Transverse colon (tissue), 4 donors: Measurements from ENCODE around the gene SLC45A1. TPM values are rescaled to one million over a fixed set of nuclear protein-coding genes. Genes with fewer than 3 reads are reported as not detected.

Experiments used
- DNase-seq: peaks from one replicate; pipeline ENCODE4 v3.0.0-alpha.2; 2019
- H3K27ac ChIP-seq, 4 donors: fragments of 200-600 bp; sonication (generic); 2 replicates each; pipeline ENCODE4 v1.5.1; 2016 to 2018; ENCODE audit warnings: inconsistent platforms in 4 of 4
- H3K27me3 ChIP-seq: fragments of 200-600 bp; sonication (generic); 2 replicates; pipeline ENCODE4 v1.5.1; 2017; ENCODE audit warnings: inconsistent platforms
- H3K36me3 ChIP-seq, 4 donors: fragments of 200-600 bp; sonication (generic); 2 replicates each; pipeline ENCODE4 v1.5.1; 2017 to 2019; ENCODE audit warnings: inconsistent platforms in 4 of 4
- H3K4me1 ChIP-seq, 4 donors: fragments of 200-600 bp; sonication (generic); 2 replicates each; pipeline ENCODE4 v1.5.1; 2017 to 2020; ENCODE audit warnings: inconsistent platforms in 4 of 4
- H3K4me3 ChIP-seq, 4 donors: fragments of 200-600 bp; sonication (generic); 1 replicate in 1 of 4; 2 replicates in 3 of 4; pipeline versions ENCODE4 v1.5.1 to v1.6.1; 2017 to 2019; ENCODE audit warnings: inconsistent platforms in 4 of 4
- H3K9me3 ChIP-seq, 2 donors: fragments of 200-600 bp; sonication (generic); 2 replicates each; pipeline ENCODE4 v1.5.1; 2017 to 2019; ENCODE audit warnings: inconsistent platforms in 2 of 2
- EP300 ChIP-seq: sonication (generic); formaldehyde crosslinking; IDR thresholded peaks from one replicate; pipeline ENCODE4 v1.6.1; 2017; ENCODE audit warnings: antibody characterized with exemption, low read depth
- POLR2A ChIP-seq: fragments of 450-650 bp; IDR thresholded peaks from one replicate; pipeline ENCODE4 v1.6.1; 2016; ENCODE audit warnings: antibody characterized with exemption, mild to moderate bottlenecking, moderate library complexity
- POLR2AphosphoS5 ChIP-seq, 3 donors: sonication (generic); formaldehyde crosslinking; IDR thresholded peaks; one replicate each; pipeline ENCODE4 v1.6.1; 2016; ENCODE audit warnings: antibody characterized with exemption in 3 of 3
- WGBS, 2 donors: methylation state at CpG; one replicate each; pipeline ENCODE4 v1.1.5; 2018; ENCODE audit warnings: low coverage in 1 of 2; 5-methylcytosine and 5-hydroxymethylcytosine counted together
- in situ Hi-C, 4 donors: fragments of 200-750 bp; cut with MboI; loops; one replicate each; pipeline versions ENCODE4 v1.15.0 to v1.15.1; 2017; ENCODE audit warnings: low sequenced_read_pairs in 3 of 4, low pct_ligation_motif_present in 1 of 4, low pct_unique_long_range_greater_than_20kb in 1 of 4
- intact Hi-C: fragments of 100-400 bp; cut with DNase I; formaldehyde crosslinking; loops from one replicate; pipeline ENCODE4 v1.15.1; 2023; ENCODE audit warnings: low total_unique reads
- total RNA-seq, 4 donors: library from RNA; depleted of rRNA; stranded (reverse); fragments of >200 nt; gene quantifications; one replicate each; pipeline ENCODE4 v1.1.0, GENCODE V29; 2016
- TF ChIP-seq, protein P1 (sequence below), 5 experiments: fragments of 200-600 bp in 3 of 5; fragments of 450-650 bp in 2 of 5; sonication (generic) in 3 of 5; IDR thresholded peaks; 1 replicate in 2 of 5; 2 replicates in 3 of 5; pipeline ENCODE4 v1.5.1; 2016 to 2017; ENCODE audit warnings: antibody characterized with exemption in 5 of 5, inconsistent platforms in 3 of 5, mild to moderate bottlenecking in 2 of 5, moderate library complexity in 1 of 5

The SLC45A1 gene
- total RNA-seq, 4 donors from 2014 or later: 2.3 to 7.1 (median 4.1) TPM

DNA sequence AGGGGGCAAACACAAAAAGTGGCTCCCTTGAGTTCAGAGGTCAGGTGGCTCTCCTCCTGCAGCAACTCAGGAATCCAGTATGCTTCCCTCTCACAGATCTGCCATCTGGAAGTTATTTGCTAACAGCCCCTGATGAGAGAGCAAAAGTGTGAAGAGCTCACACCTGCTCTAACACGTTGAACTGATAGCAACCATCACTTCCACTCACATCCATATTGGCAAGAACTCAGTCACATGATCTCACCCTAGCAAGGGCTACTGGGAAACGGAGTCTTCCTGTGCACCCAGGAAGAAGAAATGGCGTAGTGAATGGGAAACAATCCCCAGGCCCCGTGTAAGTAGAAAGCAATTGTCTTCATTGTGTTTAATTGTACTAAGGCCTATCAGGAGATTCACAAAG lies 20.7 kb upstream of the SLC45A1 start:
- no peak overlapping the region for H3K4me3 ChIP-seq
- in situ Hi-C loops (no loop called here), intact Hi-C loops (no loop called here)
- TF ChIP-seq POLR2AphosphoS5 (IDR thresholded peaks at IDR 0.05): no peak
- no peak for TF ChIP-seq POLR2A
- TF ChIP-seq, protein P1, sequence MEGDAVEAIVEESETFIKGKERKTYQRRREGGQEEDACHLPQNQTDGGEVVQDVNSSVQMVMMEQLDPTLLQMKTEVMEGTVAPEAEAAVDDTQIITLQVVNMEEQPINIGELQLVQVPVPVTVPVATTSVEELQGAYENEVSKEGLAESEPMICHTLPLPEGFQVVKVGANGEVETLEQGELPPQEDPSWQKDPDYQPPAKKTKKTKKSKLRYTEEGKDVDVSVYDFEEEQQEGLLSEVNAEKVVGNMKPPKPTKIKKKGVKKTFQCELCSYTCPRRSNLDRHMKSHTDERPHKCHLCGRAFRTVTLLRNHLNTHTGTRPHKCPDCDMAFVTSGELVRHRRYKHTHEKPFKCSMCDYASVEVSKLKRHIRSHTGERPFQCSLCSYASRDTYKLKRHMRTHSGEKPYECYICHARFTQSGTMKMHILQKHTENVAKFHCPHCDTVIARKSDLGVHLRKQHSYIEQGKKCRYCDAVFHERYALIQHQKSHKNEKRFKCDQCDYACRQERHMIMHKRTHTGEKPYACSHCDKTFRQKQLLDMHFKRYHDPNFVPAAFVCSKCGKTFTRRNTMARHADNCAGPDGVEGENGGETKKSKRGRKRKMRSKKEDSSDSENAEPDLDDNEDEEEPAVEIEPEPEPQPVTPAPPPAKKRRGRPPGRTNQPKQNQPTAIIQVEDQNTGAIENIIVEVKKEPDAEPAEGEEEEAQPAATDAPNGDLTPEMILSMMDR (IDR thresholded peaks at IDR 0.05): no peak
- TF ChIP-seq EP300: no peak
- peaks cover 0 to 18% (median 6%) of the 10 kb centered on the region in 4 donors for H3K4me1 ChIP-seq
- H3K27ac ChIP-seq: no peak overlapping the region
- WGBS, 2 donors: 86 to 100% methylated on average over 1 to 4 of the region's 4 CpGs
- H3K27me3 ChIP-seq: no peaks in the 10 kb centered on the region
- no peaks in the 10 kb centered on the region for H3K9me3 ChIP-seq
- no peak for DNase-seq
- no peaks in the 10 kb centered on the region for H3K36me3 ChIP-seq

DNA sequence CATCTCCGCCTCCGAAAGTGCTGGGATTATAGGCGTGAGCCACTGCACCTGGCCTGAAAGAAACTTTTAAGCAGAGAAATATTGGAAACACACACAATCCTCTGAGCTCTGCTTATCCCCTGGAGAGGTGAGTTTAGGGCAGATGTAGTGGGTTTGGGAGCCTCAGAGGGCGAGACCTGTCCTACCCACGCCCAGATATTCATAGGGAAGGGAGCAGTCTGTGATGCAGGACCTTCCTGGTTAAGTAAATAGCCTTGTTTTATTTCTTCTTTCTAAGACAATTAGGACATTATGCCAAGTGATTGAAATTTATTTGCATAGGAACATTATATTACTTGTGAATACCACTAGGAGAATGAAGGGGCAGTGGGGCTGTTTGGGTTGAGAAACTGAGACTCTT lies 18.0 kb upstream of the SLC45A1 start:
- in situ Hi-C loops: no loop called here

DNA sequence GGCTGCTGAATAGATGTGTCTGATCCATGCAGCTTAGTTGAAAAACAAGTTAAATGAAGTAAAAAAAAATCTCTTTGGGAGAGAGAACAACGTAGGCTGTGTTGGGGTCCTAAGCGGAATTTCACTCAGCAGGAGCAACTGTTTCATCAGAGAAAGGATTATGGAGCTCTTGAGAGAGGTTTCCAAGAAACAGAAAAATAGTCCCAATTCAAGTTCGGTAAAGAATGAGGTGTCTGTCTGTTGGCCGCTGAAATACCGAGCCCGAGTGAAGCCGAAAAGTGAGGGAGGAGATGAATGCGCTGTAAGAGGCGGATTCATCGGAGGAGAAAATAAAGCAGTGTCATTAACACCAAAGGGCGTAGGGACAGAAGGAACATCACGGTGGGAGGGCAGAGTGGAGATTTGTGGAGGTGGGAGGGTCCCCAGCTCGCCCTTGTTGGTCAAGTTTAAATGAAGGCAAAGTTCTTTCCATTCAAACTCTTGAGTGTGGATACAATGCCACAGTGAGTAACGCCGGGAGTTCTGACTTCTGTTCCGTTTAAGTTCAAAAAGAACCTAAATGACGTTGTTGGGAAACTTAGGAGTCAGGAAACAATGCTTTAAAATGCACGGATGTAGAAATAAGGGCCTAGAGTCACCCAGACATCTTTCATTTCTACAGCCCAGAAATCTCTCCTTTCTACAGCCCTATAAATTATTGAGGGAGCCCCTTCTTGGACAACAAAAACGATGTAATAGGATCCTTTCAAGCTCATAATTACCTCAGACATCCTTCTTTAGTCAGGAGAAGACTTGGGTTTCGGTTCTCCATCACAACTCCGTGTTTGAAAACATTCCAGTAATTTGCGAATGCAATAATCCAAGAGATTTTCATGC lies 15.6 kb upstream of the SLC45A1 start:
- no peak for DNase-seq
- intact Hi-C loops (no loop called here), in situ Hi-C loops (no loop called here)
- H3K9me3 ChIP-seq: no peaks in the 10 kb centered on the region
- 73 to 81% methylated on average over 21 to 22 of the region's 22 CpGs for WGBS, 2 donors
- H3K36me3 ChIP-seq: no peaks in the 10 kb centered on the region
- no peak overlapping the region for H3K4me3 ChIP-seq
- no peaks in the 10 kb centered on the region for H3K27me3 ChIP-seq
- peaks cover 0 to 5% (median 0%) of the 10 kb centered on the region in 4 donors for H3K4me1 ChIP-seq
- TF ChIP-seq EP300: no peak
- TF ChIP-seq, protein P1 (IDR thresholded peaks at IDR 0.05): no peak
- TF ChIP-seq POLR2A: no peak
- TF ChIP-seq POLR2AphosphoS5 (IDR thresholded peaks at IDR 0.05): no peak
- no peak overlapping the region for H3K27ac ChIP-seq

More for the DNA sequence above, 18.0 kb upstream of the SLC45A1 start:
- no peak overlapping the region for H3K4me3 ChIP-seq
- no peak for TF ChIP-seq POLR2AphosphoS5 (IDR thresholded peaks at IDR 0.05)
- no peak for TF ChIP-seq POLR2A
- no peak for TF ChIP-seq EP300
- TF ChIP-seq, protein P1 (IDR thresholded peaks at IDR 0.05): no peak
- 60 to 64% methylated on average over 2 to 5 of the region's 5 CpGs for WGBS, 2 donors
- H3K4me1 ChIP-seq: peaks cover 0 to 5% (median 0%) of the 10 kb centered on the region in 4 donors
- H3K27me3 ChIP-seq: no peaks in the 10 kb centered on the region
- no peaks in the 10 kb centered on the region for H3K9me3 ChIP-seq
- DNase-seq: no peak
- intact Hi-C loops: no loop called here
- no peaks in the 10 kb centered on the region for H3K36me3 ChIP-seq
- H3K27ac ChIP-seq: no peak overlapping the region

DNA sequence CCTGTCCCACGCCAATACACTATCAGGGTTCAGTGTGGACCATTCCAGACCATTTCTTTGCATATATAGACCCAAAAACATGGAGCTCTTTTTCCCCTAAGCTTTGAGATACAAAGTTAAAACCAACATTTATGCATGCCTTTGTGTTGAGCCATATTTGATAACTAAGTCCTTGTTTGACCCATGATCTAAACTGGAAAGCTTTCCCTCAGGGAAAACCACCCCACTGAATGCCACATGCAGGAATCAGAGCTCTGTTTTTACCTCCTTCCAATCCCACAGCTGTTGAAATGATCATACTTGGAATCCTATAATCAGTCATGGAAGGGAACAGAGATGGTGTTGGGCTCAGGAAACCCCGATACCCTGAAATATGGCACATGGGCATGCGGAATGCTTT lies 14.8 kb upstream of the SLC45A1 start:
- no peak for DNase-seq
- Histone ChIP-seq H3K36me3 (no peaks in the 10 kb centered on the region), H3K9me3 (no peaks in the 10 kb centered on the region), H3K4me1 (peaks cover 0 to 5% (median 0%) of the 10 kb centered on the region in 4 donors), H3K4me3 (no peak overlapping the region), H3K27me3 (no peaks in the 10 kb centered on the region), H3K27ac (no peak overlapping the region)
- in situ Hi-C loops: no loop called here
- intact Hi-C loops: no loop called here
- TF ChIP-seq POLR2A (no peak), EP300 (no peak), POLR2AphosphoS5 (IDR thresholded peaks at IDR 0.05) (no peak)
- TF ChIP-seq, protein P1 (IDR thresholded peaks at IDR 0.05): no peak
- 60 to 95% methylated on average over 1 to 3 of the region's 3 CpGs for WGBS, 2 donors
